CD4-positive, alpha-beta T cell (primary cell): Measurements from ENCODE around the gene VRK1. TPM values are rescaled to one million over a fixed set of nuclear protein-coding genes. Genes with fewer than 3 reads are reported as not detected.

Source experiments
- ATAC-seq: fragments of 200-7000 bp; cut with Tn5 transposase; one replicate; pipeline ENCODE4 v1.10.0; 2022; ENCODE audit warnings: mild to moderate bottlenecking; ENCODE audit not compliant: poor library complexity
- CTCF ChIA-PET: fragments of 350-600 bp; sonication (Branson Sonifier 250); formaldehyde crosslinking; loops from one replicate; lab custom pipeline; 2021; ENCODE audit warnings: antibody characterized with exemption, inconsistent platforms; lab: Charles Lee
- POLR2A ChIA-PET: fragments of 350-600 bp; sonication (Branson Sonifier 250); formaldehyde crosslinking; loops from one replicate; lab custom pipeline; 2021; ENCODE audit warnings: antibody characterized with exemption, inconsistent platforms; lab: Charles Lee
- DNase-seq, 14 experiments: peaks; one replicate each; pipeline ENCODE4 v3.0.0-alpha.2; 2013 to 2020; ENCODE audit warnings: mixed read lengths in 2 of 14
- H3K27ac ChIP-seq, 2 donors: one replicate each; pipeline versions ENCODE4 v1.5.1 to v1.7.0; 2013; ENCODE audit warnings: low read length in 2 of 2, low read depth in 1 of 2, mild to moderate bottlenecking in 1 of 2
- H3K27me3 ChIP-seq, 2 experiments: 1 replicate in 1 of 2; 2 replicates in 1 of 2; pipeline versions ENCODE4 v1.6.1 to v1.7.0; 2013; ENCODE audit warnings: low read length in 2 of 2, control low read depth in 1 of 2, mild to moderate bottlenecking in 1 of 2, moderate library complexity in 1 of 2; ENCODE audit not compliant: insufficient read depth in 2 of 2, control insufficient read depth in 1 of 2
- H3K36me3 ChIP-seq: one replicate; pipeline ENCODE4 v1.6.1; 2013; ENCODE audit warnings: low read length, control low read depth; ENCODE audit not compliant: insufficient read depth
- H3K4me1 ChIP-seq: one replicate; pipeline ENCODE4 v1.6.1; 2013; ENCODE audit warnings: low read length, control low read depth; ENCODE audit not compliant: insufficient read depth
- H3K4me3 ChIP-seq: one replicate; pipeline ENCODE4 v1.5.1; 2013; ENCODE audit warnings: mild to moderate bottlenecking, low read length, moderate library complexity
- H3K9me3 ChIP-seq, 2 experiments: 1 replicate in 1 of 2; 2 replicates in 1 of 2; pipeline versions ENCODE4 v1.6.1 to v1.7.0; 2013; ENCODE audit warnings: low read length in 2 of 2, mild to moderate bottlenecking in 2 of 2, control low read depth in 1 of 2, moderate library complexity in 1 of 2; ENCODE audit not compliant: control insufficient read depth in 1 of 2, insufficient read depth in 1 of 2
- H3K27ac Mint-ChIP-seq: one replicate; pipeline ENCODE4 v1.8.0; 2020; ENCODE audit warnings: mixed read lengths
- H3K27me3 Mint-ChIP-seq: one replicate; pipeline ENCODE4 v1.8.0; 2021; ENCODE audit warnings: mixed read lengths
- H3K36me3 Mint-ChIP-seq: one replicate; pipeline ENCODE4 v1.8.0; 2021; ENCODE audit warnings: low read depth, mixed read lengths
- H3K4me1 Mint-ChIP-seq: one replicate; pipeline ENCODE4 v1.8.0; 2021; ENCODE audit warnings: low read depth, mixed read lengths
- H3K4me3 Mint-ChIP-seq: one replicate; pipeline ENCODE4 v1.8.0; 2020; ENCODE audit warnings: mild to moderate bottlenecking, mixed read lengths
- H3K9me3 Mint-ChIP-seq: one replicate; pipeline ENCODE4 v1.8.0; 2020; ENCODE audit warnings: mixed read lengths
- CTCF ChIP-seq: fragments of 200-600 bp; IDR thresholded peaks from one replicate; pipeline ENCODE4 v1.8.0; 2022; ENCODE audit warnings: antibody characterized with exemption, mild to moderate bottlenecking
- intact Hi-C, 2 experiments: fragments of 100-400 bp; cut with DNase I in 1 of 2; cut with micrococcal nuclease in 1 of 2; formaldehyde crosslinking; loops; one replicate each; pipeline versions ENCODE4 v1.15.1 to v1.9.0; 2023 to 2025; cut with DNase I, micrococcal nuclease
- total RNA-seq, 174 experiments: library from RNA in 2 of 174; stranded (reverse) in 2 of 174; gene quantifications; one replicate each; pipeline ENCODE4 v1.2.3 and lab custom pipeline; 2021 to 2026

The VRK1 gene
- total RNA-seq, 2 experiments from 2014 or later = 36.7 to 41.0 TPM

- POLR2A ChIA-PET = interaction anchor here (1.6 kb wide), 1 partner anchor 48 kb away, joined by 4 read pairs; no protein-coding TSS in a partner anchor
- no peaks in the 10 kb centered on the region for H3K9me3 Mint-ChIP-seq
- no peak for DNase-seq
- H3K27me3 Mint-ChIP-seq = no peaks in the 10 kb centered on the region
- H3K4me1 ChIP-seq = no peaks in the 10 kb centered on the region
- H3K4me3 ChIP-seq = no peak overlapping the region
- intact Hi-C loops = no loop called here
- CTCF ChIA-PET = no interaction called here
- no peaks in the 10 kb centered on the region for H3K9me3 ChIP-seq
- H3K4me1 Mint-ChIP-seq = peaks cover 8% of the 10 kb centered on the region
- no peak overlapping the region for H3K27ac Mint-ChIP-seq
- no peak overlapping the region for H3K27ac ChIP-seq
- no peak for ATAC-seq
- TF ChIP-seq CTCF = no peak
- peaks cover 18% of the 10 kb centered on the region for H3K36me3 ChIP-seq
- H3K36me3 Mint-ChIP-seq = peaks cover 70% of the 10 kb centered on the region
- H3K4me3 Mint-ChIP-seq = no peak overlapping the region
- H3K27me3 ChIP-seq = no peaks in the 10 kb centered on the region
Measured at GRCh38 chr14:96844857-96845570, 47.8 kb downstream of the VRK1 start.

- DNase-seq = no peak
- no peaks in the 10 kb centered on the region for H3K27me3 ChIP-seq
- Mint-ChIP-seq H3K27ac (no peak overlapping the region), H3K36me3 (peaks cover 54% of the 10 kb centered on the region), H3K4me3 (no peak overlapping the region), H3K9me3 (no peaks in the 10 kb centered on the region), H3K4me1 (peaks cover 16% of the 10 kb centered on the region), H3K27me3 (no peaks in the 10 kb centered on the region)
- H3K4me1 ChIP-seq = no peaks in the 10 kb centered on the region
- ChIA-PET CTCF (no interaction called here), POLR2A (no interaction called here)
- no peak overlapping the region for H3K4me3 ChIP-seq
- intact Hi-C loops = no loop called here
- H3K27ac ChIP-seq = no peak overlapping the region
- no peak for ATAC-seq
- H3K36me3 ChIP-seq = peaks cover 14% of the 10 kb centered on the region
- H3K9me3 ChIP-seq = no peaks in the 10 kb centered on the region
- TF ChIP-seq CTCF = no peak
Measured at GRCh38 chr14:96847451-96847850, 50.3 kb downstream of the VRK1 start.

- H3K36me3 Mint-ChIP-seq = peaks cover 54% of the 10 kb centered on the region
- no peaks in the 10 kb centered on the region for H3K27me3 Mint-ChIP-seq
- peaks cover 20% of the 10 kb centered on the region for H3K4me1 Mint-ChIP-seq
- ATAC-seq (no peak), DNase-seq (no peak)
- H3K9me3 ChIP-seq = no peaks in the 10 kb centered on the region
- peaks cover 14% of the 10 kb centered on the region for H3K36me3 ChIP-seq
- ChIA-PET CTCF (no interaction called here), POLR2A (no interaction called here)
- H3K4me3 ChIP-seq = no peak overlapping the region
- TF ChIP-seq CTCF = no peak
- no peaks in the 10 kb centered on the region for H3K27me3 ChIP-seq
- H3K9me3 Mint-ChIP-seq = no peaks in the 10 kb centered on the region
- H3K4me1 ChIP-seq = no peaks in the 10 kb centered on the region
- H3K27ac Mint-ChIP-seq = no peak overlapping the region
- no peak overlapping the region for H3K4me3 Mint-ChIP-seq
- intact Hi-C loops = no loop called here
- no peak overlapping the region for H3K27ac ChIP-seq
Measured at GRCh38 chr14:96848011-96848410, 50.8 kb downstream of the VRK1 start.
